ENCODE results near the gene GPER1.

Gene GPER1

GRCh38 chr7:1065263-1065584 lies 22.7 kb upstream of the GPER1 start:
- no peak for DNase-seq (ENCODE audit: extremely low spot score)
- POLR2A ChIA-PET = no interaction called here
- no peak for TF ChIP-seq ELF4 (IDR thresholded peaks at IDR 0.05)
- no peak for TF ChIP-seq TARDBP (IDR thresholded peaks at IDR 0.05)
- no peak for TF ChIP-seq FOXK2 (IDR thresholded peaks at IDR 0.05)
- TF ChIP-seq BHLHE40 (IDR thresholded peaks at IDR 0.05; ENCODE audit: borderline replicate concordance) = no peak
- no peak for TF ChIP-seq L3MBTL2 (conservative IDR thresholded peaks at IDR 0.05)
- TF ChIP-seq SUZ12 (IDR thresholded peaks at IDR 0.05) = no peak
- TF ChIP-seq PKNOX1 (IDR thresholded peaks at IDR 0.05) = no peak
- no peak for TF ChIP-seq NFRKB (IDR thresholded peaks at IDR 0.05)
- TF ChIP-seq HDGF (IDR thresholded peaks at IDR 0.05; ENCODE audit: borderline replicate concordance) = no peak
- TF ChIP-seq SP1 (IDR thresholded peaks at IDR 0.05) = no peak
- CTCF ChIA-PET = interaction anchor here (0.6 to 2.9 kb wide), 13 partner anchors 8 to 114 kb away, joined by 3 to 47 read pairs (median 4); partner anchors contain the start of genes GPER1 and GPR146

- peak; percentile 85 for DNase-seq (ENCODE audit: extremely low spot score)
- TF ChIP-seq SUZ12 (IDR thresholded peaks at IDR 0.05) = no peak
- no peak for TF ChIP-seq ELF4 (IDR thresholded peaks at IDR 0.05)
- no peak for TF ChIP-seq ARNT (IDR thresholded peaks at IDR 0.05)
- no peak for TF ChIP-seq TARDBP (IDR thresholded peaks at IDR 0.05)
- TF ChIP-seq LEF1 (IDR thresholded peaks at IDR 0.05; ENCODE audit: borderline replicate concordance) = no peak
- TF ChIP-seq FOXA1 (IDR thresholded peaks at IDR 0.05) = no peak
- TF ChIP-seq NFRKB (IDR thresholded peaks at IDR 0.05) = no peak
- TF ChIP-seq BHLHE40 (IDR thresholded peaks at IDR 0.05; ENCODE audit: borderline replicate concordance) = no peak
- TF ChIP-seq PKNOX1 (IDR thresholded peaks at IDR 0.05) = no peak
- no peak for TF ChIP-seq CTBP1 (IDR thresholded peaks at IDR 0.05; ENCODE audit: borderline replicate concordance)
- TF ChIP-seq FOXM1 (IDR thresholded peaks at IDR 0.05; ENCODE audit: borderline replicate concordance) = no peak
- TF ChIP-seq SP1 (IDR thresholded peaks at IDR 0.05) = no peak
- TF ChIP-seq L3MBTL2 (conservative IDR thresholded peaks at IDR 0.05) = no peak
- CTCF ChIA-PET = interaction anchor here (0.6 to 2.9 kb wide), 13 partner anchors 9 to 115 kb away, joined by 3 to 47 read pairs (median 4); partner anchors contain the start of genes GPER1 and GPR146
- POLR2A ChIA-PET = no interaction called here
Observed at GRCh38 chr7:1065585-1066241, 22.2 kb upstream of the GPER1 start.

- DNase-seq (ENCODE audit: extremely low spot score) = no peak
- ChIA-PET CTCF (interaction anchor here (0.9 to 2.9 kb wide), 9 partner anchors 9 to 111 kb away, joined by 3 to 47 read pairs (median 5); partner anchors contain the start of genes GPER1 and GPR146), POLR2A (no interaction called here)
- TF ChIP-seq TARDBP (IDR thresholded peaks at IDR 0.05) = no peak
- no peak for TF ChIP-seq ARNT (IDR thresholded peaks at IDR 0.05)
- TF ChIP-seq L3MBTL2 (conservative IDR thresholded peaks at IDR 0.05) = no peak
- TF ChIP-seq NFRKB (IDR thresholded peaks at IDR 0.05) = no peak
- TF ChIP-seq FOXK2 (IDR thresholded peaks at IDR 0.05) = no peak
- TF ChIP-seq HDGF (IDR thresholded peaks at IDR 0.05; ENCODE audit: borderline replicate concordance) = no peak
- TF ChIP-seq SP1 (IDR thresholded peaks at IDR 0.05) = no peak
- TF ChIP-seq CTBP1 (IDR thresholded peaks at IDR 0.05; ENCODE audit: borderline replicate concordance) = no peak
- no peak for TF ChIP-seq BHLHE40 (IDR thresholded peaks at IDR 0.05; ENCODE audit: borderline replicate concordance)
- TF ChIP-seq LEF1 (IDR thresholded peaks at IDR 0.05; ENCODE audit: borderline replicate concordance) = no peak
- TF ChIP-seq SUZ12 (IDR thresholded peaks at IDR 0.05) = no peak
- no peak for TF ChIP-seq FOXA1 (IDR thresholded peaks at IDR 0.05)
Observed at GRCh38 chr7:1066242-1066588, 21.7 kb upstream of the GPER1 start.

GRCh38 chr7:1068013-1068412 lies 19.9 kb upstream of the GPER1 start:
- CTCF ChIA-PET = no interaction called here
- TF ChIP-seq SUZ12 (IDR thresholded peaks at IDR 0.05) (no peak), BHLHE40 (IDR thresholded peaks at IDR 0.05; ENCODE audit: borderline replicate concordance) (no peak), LEF1 (IDR thresholded peaks at IDR 0.05; ENCODE audit: borderline replicate concordance) (no peak), ELF4 (IDR thresholded peaks at IDR 0.05) (no peak), ARNT (IDR thresholded peaks at IDR 0.05) (no peak), ZNF384 (IDR thresholded peaks at IDR 0.05) (no peak), NFRKB (IDR thresholded peaks at IDR 0.05) (no peak), FOXA1 (IDR thresholded peaks at IDR 0.05) (no peak), SP1 (IDR thresholded peaks at IDR 0.05) (no peak), L3MBTL2 (conservative IDR thresholded peaks at IDR 0.05) (no peak), FOXM1 (IDR thresholded peaks at IDR 0.05; ENCODE audit: borderline replicate concordance) (no peak), PKNOX1 (IDR thresholded peaks at IDR 0.05) (no peak)
- POLR2A ChIA-PET = no interaction called here
- no peak for DNase-seq (ENCODE audit: extremely low spot score)

GRCh38 chr7:1068619-1069018 lies 19.3 kb upstream of the GPER1 start:
- ChIA-PET POLR2A (no interaction called here), CTCF (no interaction called here)
- DNase-seq (ENCODE audit: extremely low spot score) = no peak
- TF ChIP-seq PKNOX1 (IDR thresholded peaks at IDR 0.05) (no peak), CTBP1 (IDR thresholded peaks at IDR 0.05; ENCODE audit: borderline replicate concordance) (no peak), NFRKB (IDR thresholded peaks at IDR 0.05) (no peak), BHLHE40 (IDR thresholded peaks at IDR 0.05; ENCODE audit: borderline replicate concordance) (no peak), ZNF384 (IDR thresholded peaks at IDR 0.05) (no peak)

GRCh38 chr7:1070544-1071011 lies 17.3 kb upstream of the GPER1 start:
- ChIA-PET POLR2A (no interaction called here), CTCF (no interaction called here)
- TF ChIP-seq ELF4 (IDR thresholded peaks at IDR 0.05) (no peak), TARDBP (IDR thresholded peaks at IDR 0.05) (0 out of 2 replicates have a peak, but pooled peaks have one; percentile 34)
- DNase-seq (ENCODE audit: extremely low spot score) = no peak
